Measurements from ENCODE around the gene RELN.

The RELN gene

GRCh38 chr7:103889451-103889850, 100.0 kb downstream of the RELN start:
- Histone ChIP-seq H3K27ac (ENCODE audit: extremely low read depth, low read depth, low read length) (no peak overlapping the region), H3K9me3 (ENCODE audit: control insufficient read depth, insufficient read depth, low read depth, low read length) (no peaks in the 10 kb centered on the region), H3K36me3 (ENCODE audit: control insufficient read depth in 2 of 2, insufficient read depth in 1 of 2, low read length in 2 of 2) (no peaks in the 10 kb centered on the region), H3K4me3 (ENCODE audit: low read depth, low read length) (no peak overlapping the region), H3K4me1 (ENCODE audit: control insufficient read depth, insufficient read depth, low read length) (no peaks in the 10 kb centered on the region)
- ChIA-PET POLR2A (no interaction called here), CTCF (no interaction called here)
- TF ChIP-seq, protein P1, sequence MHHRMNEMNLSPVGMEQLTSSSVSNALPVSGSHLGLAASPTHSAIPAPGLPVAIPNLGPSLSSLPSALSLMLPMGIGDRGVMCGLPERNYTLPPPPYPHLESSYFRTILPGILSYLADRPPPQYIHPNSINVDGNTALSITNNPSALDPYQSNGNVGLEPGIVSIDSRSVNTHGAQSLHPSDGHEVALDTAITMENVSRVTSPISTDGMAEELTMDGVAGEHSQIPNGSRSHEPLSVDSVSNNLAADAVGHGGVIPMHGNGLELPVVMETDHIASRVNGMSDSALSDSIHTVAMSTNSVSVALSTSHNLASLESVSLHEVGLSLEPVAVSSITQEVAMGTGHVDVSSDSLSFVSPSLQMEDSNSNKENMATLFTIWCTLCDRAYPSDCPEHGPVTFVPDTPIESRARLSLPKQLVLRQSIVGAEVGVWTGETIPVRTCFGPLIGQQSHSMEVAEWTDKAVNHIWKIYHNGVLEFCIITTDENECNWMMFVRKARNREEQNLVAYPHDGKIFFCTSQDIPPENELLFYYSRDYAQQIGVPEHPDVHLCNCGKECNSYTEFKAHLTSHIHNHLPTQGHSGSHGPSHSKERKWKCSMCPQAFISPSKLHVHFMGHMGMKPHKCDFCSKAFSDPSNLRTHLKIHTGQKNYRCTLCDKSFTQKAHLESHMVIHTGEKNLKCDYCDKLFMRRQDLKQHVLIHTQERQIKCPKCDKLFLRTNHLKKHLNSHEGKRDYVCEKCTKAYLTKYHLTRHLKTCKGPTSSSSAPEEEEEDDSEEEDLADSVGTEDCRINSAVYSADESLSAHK (tag by site-specific recombination; IDR thresholded peaks at IDR 0.05) = no peak
- TF ChIP-seq GLI2 (tag by site-specific recombination; IDR thresholded peaks at IDR 0.05; ENCODE audit: borderline replicate concordance, low read depth) (no peak), ZNF280C (tag by site-specific recombination; IDR thresholded peaks at IDR 0.05) (no peak), KLF8 (tag by site-specific recombination; IDR thresholded peaks at IDR 0.05) (no peak), PRDM1 (tag by site-specific recombination; IDR thresholded peaks at IDR 0.05) (no peak), ZNF658 (tag by site-specific recombination; IDR thresholded peaks at IDR 0.05) (no peak), KLF1 (tag by site-specific recombination; IDR thresholded peaks at IDR 0.05) (no peak), ZNF548 (tag by site-specific recombination; IDR thresholded peaks at IDR 0.05) (no peak), ZNF155 (tag by site-specific recombination; IDR thresholded peaks at IDR 0.05) (no peak), ZNF341 (tag by site-specific recombination; IDR thresholded peaks at IDR 0.05; ENCODE audit: low read depth) (no peak), ZNF48 (tag by site-specific recombination; IDR thresholded peaks at IDR 0.05) (no peak), ZNF692 (tag by site-specific recombination; IDR thresholded peaks at IDR 0.05) (no peak), ZNF510 (tag by site-specific recombination; IDR thresholded peaks at IDR 0.05; ENCODE audit: insufficient replicate concordance) (no peak), ZNF514 (tag by site-specific recombination; IDR thresholded peaks at IDR 0.05) (no peak), ZBTB49 (tag by site-specific recombination; IDR thresholded peaks at IDR 0.05; ENCODE audit: low read depth) (no peak), YY1 (tag by site-specific recombination; IDR thresholded peaks at IDR 0.05) (no peak), ZEB2 (tag by site-specific recombination; IDR thresholded peaks at IDR 0.05) (no peak), ZNF433 (tag by site-specific recombination; IDR thresholded peaks at IDR 0.05; ENCODE audit: low read depth) (no peak), ZNF843 (tag by site-specific recombination; IDR thresholded peaks at IDR 0.05) (no peak), ZNF211 (tag by site-specific recombination; IDR thresholded peaks at IDR 0.05; ENCODE audit: low read depth) (no peak)

Data from HEK293 (cell line).